GM19099 (cell line): ENCODE results near the gene TAF8.

Experiments used
- POLR2A ChIP-seq: IDR thresholded peaks from 3 replicates; pipeline ENCODE4 v1.6.1; 2011; ENCODE audit warnings: low read depth; ENCODE audit not compliant: insufficient read length; ENCODE audit errors: extremely low read depth

The TAF8 gene

DNA sequence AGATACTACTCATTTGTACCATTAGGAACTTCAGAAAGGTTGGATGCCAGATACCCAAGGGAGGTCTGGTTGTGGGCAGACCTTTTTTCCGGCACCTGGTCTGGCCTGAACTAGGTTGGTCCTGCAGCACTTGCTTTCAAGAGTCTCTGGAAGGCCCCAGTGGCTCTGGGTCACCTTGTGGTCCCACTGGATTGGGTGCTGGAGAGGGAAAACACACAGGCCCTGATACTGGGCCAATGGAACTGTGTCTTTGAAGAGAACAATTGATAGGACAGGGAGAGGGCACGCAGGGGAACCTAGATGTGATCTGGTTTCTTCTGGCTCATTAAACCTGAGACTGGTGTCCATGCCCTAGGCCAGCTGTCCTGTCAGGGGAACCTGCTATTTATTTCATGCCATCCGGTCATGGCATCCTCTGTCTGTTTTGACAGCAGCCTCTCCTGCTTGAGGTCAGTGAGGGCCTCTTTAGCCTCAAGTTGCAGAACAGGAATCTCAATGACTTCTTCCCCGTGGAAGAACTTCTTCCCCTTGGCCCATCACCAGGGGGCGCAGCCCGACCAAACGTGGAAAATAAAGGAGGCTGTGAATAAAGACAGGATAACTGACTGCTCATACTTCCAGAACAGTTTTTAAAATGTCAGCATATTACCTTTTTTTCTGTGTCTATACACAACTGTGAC is 25.0 kb downstream of the TAF8 start:
- no peak for TF ChIP-seq POLR2A

DNA sequence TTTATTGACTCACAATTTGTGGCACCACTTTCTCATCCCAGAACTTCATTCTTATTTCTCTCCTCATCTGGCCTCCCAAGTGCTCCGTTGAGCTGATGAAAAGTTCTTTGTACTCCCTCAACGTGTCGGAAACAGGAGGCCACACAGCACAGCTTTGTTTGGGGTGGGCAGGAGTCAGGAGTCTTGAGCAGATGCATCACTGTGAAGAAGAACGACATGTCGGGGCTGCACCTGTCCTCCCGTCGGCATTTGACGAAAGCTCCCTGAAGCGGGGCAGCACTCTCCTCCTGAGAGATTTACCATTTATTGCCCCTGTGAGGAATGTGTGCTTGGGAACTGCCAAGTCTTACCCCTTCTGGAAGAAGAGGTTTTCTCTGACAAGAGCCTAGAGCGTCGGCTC is 28.1 kb downstream of the TAF8 start:
- TF ChIP-seq POLR2A: no peak

DNA sequence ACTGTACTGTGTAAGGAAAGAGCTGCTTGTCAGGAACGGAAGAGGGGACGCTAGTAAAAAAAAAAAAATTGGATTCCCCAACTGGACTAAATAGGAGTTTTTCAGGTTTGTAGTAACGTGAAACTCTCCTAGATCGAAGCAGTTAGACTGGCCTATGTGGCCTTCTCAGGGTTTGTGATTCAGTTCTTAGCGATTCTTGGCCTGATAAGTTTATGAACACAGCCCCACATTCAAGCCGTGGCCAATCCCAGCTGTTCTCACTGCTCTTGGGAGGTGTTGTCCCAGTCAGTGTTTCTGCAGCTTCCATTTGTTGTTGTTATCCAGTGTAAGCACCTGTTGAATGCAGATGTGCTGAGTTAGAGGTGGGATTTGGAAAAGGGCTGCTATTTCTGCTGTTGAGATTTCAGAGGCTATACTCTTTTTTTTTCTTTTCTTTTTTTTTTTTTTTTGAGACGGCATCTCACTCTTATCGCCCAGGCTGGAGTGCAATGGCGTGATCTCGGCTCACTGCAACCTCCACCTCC is 29.7 kb downstream of the TAF8 start:
- TF ChIP-seq POLR2A: no peak

DNA sequence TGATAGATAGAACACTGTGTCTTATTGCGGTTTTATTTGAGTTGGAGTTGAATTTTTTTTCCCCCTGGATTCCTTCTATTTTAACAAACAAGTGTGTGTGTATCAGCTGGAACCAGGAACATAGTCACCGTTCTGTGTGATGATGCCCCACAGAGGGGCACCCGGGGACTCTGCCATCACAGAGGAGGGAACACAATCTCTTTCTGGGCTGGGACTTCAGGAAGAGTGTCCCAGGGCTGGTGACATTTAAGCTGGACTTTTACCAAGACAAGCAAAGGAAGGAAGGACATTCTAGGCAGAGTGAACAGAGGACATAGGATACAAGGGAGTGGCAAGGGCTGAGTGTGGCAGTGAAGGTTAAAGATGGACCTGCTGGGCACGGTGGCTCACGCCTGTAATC is 33.2 kb downstream of the TAF8 start:
- TF ChIP-seq POLR2A: no peak

DNA sequence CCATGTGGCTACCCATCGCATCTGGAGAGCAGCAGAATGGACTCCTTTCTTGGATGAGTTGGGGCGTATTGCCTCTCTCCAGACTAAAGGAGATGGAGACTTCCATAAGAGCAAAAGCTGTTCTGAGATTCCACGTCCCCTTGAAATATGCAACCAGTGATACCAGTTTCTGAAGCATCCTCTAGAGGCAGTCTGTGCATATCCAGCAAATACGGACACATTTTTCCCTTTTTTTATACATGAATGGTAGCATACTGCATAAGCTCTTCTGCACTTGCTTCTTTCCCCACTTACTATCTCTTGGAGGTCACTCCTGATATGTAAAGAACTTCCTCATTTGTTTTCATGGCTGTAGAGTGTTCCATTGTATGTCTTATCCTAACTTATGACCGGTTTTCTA is 34.6 kb downstream of the TAF8 start:
- no peak for TF ChIP-seq POLR2A

GRCh38 chr6:42086046-42087035 is 36.0 kb downstream of the TAF8 start:
- TF ChIP-seq POLR2A: no peak

- TF ChIP-seq POLR2A: no peak
Measured at GRCh38 chr6:42088101-42088591, 37.8 kb downstream of the TAF8 start.

DNA sequence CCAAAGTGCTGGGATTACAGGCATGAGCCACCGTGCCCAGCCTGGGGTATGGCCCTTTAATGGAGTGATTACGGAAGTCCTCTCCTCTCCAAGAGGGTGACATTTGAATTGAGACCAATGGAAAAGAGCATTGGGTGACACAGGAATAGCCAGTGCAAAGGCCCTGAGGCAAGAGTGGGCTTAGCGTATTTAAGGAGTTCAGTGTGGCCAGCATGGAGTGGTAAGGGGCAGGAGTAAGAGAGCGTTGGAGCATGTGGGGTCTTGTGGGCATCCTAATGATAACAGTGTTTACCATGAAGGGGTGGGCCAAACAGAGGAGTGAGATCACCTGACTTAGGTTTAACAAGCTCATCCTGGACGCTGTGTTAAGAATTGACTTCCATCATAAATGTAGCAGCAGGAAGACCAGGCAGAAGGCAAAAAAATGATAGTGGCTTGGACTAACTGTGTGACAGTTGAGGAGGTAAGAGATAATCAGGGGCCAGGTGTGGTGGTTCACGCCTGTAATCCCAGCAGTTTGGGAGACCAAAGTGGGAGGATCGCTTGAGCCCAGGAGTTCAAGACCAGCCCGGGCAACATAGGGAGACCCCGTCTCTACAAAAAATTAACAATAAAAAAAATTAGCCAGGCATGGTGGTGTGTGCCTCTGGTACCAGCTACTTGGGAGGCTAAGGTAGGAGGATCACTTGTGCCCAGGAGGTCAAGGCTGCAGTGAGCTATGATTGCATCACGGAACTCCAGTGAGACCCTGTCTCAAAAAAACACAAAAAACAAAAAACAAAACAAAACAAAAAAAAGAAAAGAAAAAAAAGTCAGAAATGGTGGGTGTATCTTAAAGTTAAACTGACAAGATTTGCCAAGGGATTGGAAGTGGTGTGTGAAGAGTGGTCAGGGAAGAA is 40.7 kb downstream of the TAF8 start:
- no peak for TF ChIP-seq POLR2A

- no peak for TF ChIP-seq POLR2A
Measured at GRCh38 chr6:42091718-42092023, 41.3 kb downstream of the TAF8 start.

DNA sequence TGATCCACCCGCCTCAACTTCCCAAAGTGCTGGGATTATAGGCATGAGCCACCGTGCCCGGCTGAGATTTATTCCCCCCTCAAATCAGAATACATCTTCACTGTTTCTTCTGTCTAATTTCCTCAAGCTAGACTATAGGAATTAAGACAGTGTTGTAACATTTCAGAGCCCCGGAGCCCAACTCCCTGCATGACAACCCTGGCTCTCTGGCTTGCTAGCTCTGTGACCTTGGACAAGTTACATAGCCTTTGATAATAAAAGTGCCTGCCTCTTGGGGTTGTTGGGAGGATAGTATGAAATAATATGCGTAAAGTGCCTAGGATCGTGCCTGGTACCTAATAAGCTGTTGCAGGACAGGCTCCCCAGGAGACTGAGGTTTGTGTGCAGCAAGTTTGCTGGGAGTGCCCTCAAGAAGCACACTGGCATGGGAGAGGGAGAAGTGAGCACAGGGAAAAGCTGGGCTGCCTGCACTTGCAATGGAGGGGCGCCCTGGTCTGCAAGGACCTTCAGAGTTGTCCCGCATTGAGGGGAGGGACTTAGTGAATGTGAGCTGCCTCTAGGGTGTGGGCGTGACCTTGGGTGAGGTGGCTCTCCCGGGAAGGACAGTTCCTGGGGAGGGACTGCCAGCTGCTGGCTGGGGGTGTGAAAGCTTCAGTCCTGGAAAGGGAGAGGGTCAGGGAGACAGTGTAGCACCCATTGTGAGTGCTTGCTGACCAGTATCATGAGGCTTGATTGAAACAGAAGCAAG is 43.4 kb downstream of the TAF8 start:
- no peak for TF ChIP-seq POLR2A

GRCh38 chr6:42095094-42095493 is 44.8 kb downstream of the TAF8 start:
- no peak for TF ChIP-seq POLR2A

- TF ChIP-seq POLR2A: no peak
Measured at GRCh38 chr6:42095776-42096541, 45.6 kb downstream of the TAF8 start.

- no peak for TF ChIP-seq POLR2A
Measured at GRCh38 chr6:42099340-42100028, 49.2 kb downstream of the TAF8 start.
